HG03457 (cell line): Measurements from ENCODE around the gene TENM3.
"Not testable (repeated sequence)": the region's sequence is repeated elsewhere in the genome, so short reads cannot be mapped to it uniquely, and the experiment has no call there.

Experiments
- ATAC-seq: cut with Tn5 transposase; IDR thresholded peaks from one replicate; pipeline ENCODE4 v1.9.1; 2021; ENCODE audit warnings: moderate number of reproducible peaks; ENCODE audit not compliant: unreplicated experiment

Gene TENM3

GRCh38 chr4:182243204-182243603 lies at the start of gene TENM3:
TSS of gene TENM3 (plus strand) at chr4:182243402. CDS start at chr4:182324021, 80,619 bp downstream.
- not testable (repeated sequence) for ATAC-seq

GRCh38 chr4:182194091-182194824 lies 48.9 kb upstream of the TENM3 start:
- ATAC-seq: no peak

GRCh38 chr4:182197611-182198010 lies 45.6 kb upstream of the TENM3 start:
- no peak for ATAC-seq

GRCh38 chr4:182201871-182202270 lies 41.3 kb upstream of the TENM3 start:
- no peak for ATAC-seq

GRCh38 chr4:182202650-182203049 lies 40.6 kb upstream of the TENM3 start:
- ATAC-seq: no peak

- ATAC-seq: no peak
Measured at GRCh38 chr4:182203872-182204411, 39.3 kb upstream of the TENM3 start.

- no peak for ATAC-seq
Measured at GRCh38 chr4:182205306-182205705, 37.9 kb upstream of the TENM3 start.

- no peak for ATAC-seq
Measured at GRCh38 chr4:182206266-182206665, 36.9 kb upstream of the TENM3 start.

- ATAC-seq: no peak
Measured at GRCh38 chr4:182206916-182207315, 36.3 kb upstream of the TENM3 start.

- ATAC-seq: no peak
Measured at GRCh38 chr4:182207830-182208396, 35.3 kb upstream of the TENM3 start.

- ATAC-seq: no peak
Measured at GRCh38 chr4:182208526-182209050, 34.6 kb upstream of the TENM3 start.

- no peak for ATAC-seq
Measured at GRCh38 chr4:182212211-182212761, 30.9 kb upstream of the TENM3 start.

GRCh38 chr4:182213004-182213403 lies 30.2 kb upstream of the TENM3 start:
- ATAC-seq: no peak

GRCh38 chr4:182215148-182215547 lies 28.1 kb upstream of the TENM3 start:
- ATAC-seq: no peak

GRCh38 chr4:182216005-182216404 lies 27.2 kb upstream of the TENM3 start:
- no peak for ATAC-seq

GRCh38 chr4:182219411-182220056 lies 23.7 kb upstream of the TENM3 start:
- ATAC-seq: no peak

GRCh38 chr4:182221987-182222386 lies 21.2 kb upstream of the TENM3 start:
- no peak for ATAC-seq

- ATAC-seq: no peak
Measured at GRCh38 chr4:182222766-182223165, 20.4 kb upstream of the TENM3 start.

- ATAC-seq: no peak
Measured at GRCh38 chr4:182223708-182224107, 19.5 kb upstream of the TENM3 start.

GRCh38 chr4:182224192-182224850 lies 18.9 kb upstream of the TENM3 start:
- ATAC-seq: no peak
